ENCODE data around the gene BRIP1.
"Not testable (repeated sequence)": the region's sequence is repeated elsewhere in the genome, so short reads cannot be mapped to it uniquely, and the experiment has no call there.

The BRIP1 gene

DNA sequence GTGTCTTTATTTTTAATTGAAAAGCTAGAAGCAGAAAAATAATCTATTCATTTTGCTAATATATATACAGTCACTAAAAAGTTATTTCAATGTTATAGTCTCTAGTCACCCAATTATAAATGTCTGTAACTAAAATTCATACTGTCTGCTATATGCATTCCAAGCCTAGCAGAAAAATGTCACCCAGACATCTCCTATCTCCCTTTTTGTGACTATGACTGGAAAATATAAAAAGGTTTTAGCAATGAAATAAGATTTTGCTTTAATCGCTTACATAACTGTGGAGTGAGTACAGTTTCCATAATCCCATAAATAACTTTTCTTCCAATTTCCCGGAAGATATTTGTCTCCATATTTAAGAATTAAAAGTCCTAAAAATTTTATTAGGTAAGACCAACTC is 88.6 kb downstream of the BRIP1 start:
- DNase-seq (ENCODE audit: low read depth) = no peak
- H3K4me3 ChIP-seq (ENCODE audit: low read depth, low read length) = no peak overlapping the region

DNA sequence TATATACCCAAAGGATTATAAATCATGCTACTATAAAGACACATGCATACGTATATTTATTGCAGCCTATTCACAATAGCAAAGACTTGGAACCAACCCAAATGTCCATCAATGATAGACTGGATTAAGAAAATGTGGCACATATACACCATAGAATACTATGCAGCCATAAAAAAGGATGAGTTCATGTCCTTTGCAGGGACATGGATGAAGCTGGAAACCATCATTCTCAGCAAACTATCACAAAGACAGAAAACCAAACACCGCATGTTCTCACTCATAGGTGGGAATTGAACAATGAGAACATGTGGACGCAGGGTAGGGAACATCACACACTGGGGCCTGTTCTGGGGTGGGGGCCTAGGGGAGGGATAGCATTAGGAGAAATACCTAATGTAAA is 89.2 kb downstream of the BRIP1 start:
- H3K4me3 ChIP-seq (ENCODE audit: low read depth, low read length); DNase-seq (ENCODE audit: low read depth): not testable (repeated sequence)

DNA sequence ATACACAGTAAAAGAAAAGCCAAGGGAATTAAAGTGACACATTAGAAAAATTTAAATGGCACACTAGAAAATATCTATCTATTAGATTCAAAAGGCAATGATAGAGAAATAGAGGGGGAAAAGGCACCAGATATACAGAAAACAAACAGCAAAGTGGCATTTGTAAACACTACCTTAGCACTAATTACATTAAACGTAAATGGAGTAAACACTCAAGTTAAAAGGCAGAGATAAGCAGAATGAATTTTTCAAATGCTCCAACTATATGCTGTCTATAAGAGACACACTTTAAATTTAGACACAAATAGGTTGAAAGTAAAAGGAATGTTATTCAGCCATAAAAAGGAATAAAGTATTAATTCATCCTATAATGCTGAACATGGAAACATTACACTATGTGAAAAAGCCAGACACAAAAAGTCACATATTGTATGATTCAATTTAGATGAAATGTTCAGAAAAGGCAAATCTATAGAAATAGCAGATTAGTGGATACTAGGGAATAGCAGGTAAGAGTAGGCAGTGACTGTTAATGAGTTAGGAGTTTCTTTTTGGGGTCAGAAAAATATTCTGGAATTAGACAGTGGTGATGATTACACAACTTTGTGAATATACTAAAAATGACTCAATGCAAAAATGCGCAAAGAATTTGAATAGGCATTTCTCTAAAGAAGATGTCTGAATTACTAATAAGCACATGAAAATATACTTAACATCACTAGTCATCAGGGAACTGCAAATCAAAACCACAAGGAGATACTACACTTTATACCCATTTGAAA is 92.4 kb downstream of the BRIP1 start:
- H3K4me3 ChIP-seq (ENCODE audit: low read depth, low read length) = no peak overlapping the region
- DNase-seq (ENCODE audit: low read depth) = no peak

DNA sequence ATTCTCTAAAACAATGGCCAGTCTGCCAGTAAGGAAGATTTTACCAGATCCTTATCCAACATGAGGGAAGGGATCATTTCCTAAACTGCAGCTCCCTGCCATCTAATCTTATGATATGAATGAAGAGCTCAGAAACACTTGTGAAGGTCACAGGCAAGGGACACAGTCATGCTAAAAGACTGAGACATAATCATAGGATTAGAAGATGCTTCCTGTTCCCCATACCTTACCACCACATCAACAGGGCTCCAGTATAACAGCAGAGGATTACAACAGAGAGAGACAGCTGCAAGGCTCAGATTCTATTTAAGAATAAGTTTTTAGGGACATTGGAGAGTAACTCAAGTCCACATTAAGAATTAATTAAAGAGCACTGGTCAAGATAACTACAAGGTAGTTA is 93.3 kb downstream of the BRIP1 start:
- no peak overlapping the region for H3K4me3 ChIP-seq (ENCODE audit: low read depth, low read length)
- no peak for DNase-seq (ENCODE audit: low read depth)

DNA sequence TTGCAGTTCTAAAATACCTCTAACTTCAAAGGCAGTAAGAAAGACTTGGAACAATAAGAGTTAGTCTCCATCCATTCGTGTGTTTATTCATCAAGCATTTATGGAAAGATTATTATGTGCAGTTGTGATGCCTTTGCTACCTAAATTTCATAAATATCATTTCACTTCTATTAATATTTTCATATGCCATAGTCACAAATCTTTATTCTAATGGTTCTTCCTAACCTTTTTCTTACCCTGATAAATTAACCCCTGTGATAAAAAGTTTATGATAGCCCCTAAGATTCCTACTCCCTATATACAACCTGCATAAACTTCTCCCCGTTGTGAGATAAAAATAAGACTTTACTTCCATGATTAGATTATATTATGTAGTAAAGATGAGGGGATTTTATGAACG is 94.9 kb downstream of the BRIP1 start:
- no peak for DNase-seq (ENCODE audit: low read depth)

DNA sequence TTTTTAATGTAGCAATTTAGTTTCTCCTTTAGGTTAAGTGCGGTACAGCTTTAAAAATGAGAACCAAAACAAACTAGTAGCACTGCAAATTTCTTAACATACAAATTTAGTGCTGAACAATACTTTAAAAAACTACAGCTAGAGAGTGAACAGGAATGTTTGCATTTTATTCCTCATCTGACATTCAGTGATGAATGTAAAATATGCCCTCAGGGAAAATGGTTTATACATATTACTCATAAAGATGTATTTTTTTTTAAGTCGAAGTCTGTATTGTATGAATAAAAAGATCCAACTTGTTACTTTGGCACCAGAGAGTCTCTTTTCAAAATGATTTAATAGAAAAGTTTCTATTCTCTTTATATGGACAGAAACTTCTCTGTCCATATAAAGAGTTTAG is 96.8 kb downstream of the BRIP1 start:
- DNase-seq (ENCODE audit: low read depth) = no peak
- no peak overlapping the region for H3K4me3 ChIP-seq (ENCODE audit: low read depth, low read length)

More for the DNA sequence above, 94.9 kb downstream of the BRIP1 start:
- H3K4me3 ChIP-seq (ENCODE audit: low read depth, low read length) = no peak overlapping the region

DNA sequence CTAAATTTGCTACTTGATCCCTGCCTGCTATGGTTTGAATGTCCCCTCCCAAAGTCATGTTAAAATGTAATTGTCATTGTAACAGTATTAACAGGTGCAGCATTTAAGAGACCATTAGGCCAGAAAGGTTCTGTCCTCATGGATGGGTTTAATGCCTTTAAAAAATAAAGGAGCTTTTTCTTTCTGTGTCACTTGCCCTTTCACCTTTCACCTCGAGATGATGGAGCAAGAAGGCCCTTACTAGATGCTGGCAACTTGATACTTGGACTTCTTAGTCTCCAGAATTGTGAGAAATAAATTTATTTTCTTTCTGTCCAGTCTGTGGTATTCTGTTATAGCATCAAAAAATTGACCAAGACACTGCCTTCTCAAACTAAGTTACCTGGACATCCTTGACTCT is 98.5 kb downstream of the BRIP1 start:
- DNase-seq (ENCODE audit: low read depth) = no peak
- H3K4me3 ChIP-seq (ENCODE audit: low read depth, low read length) = no peak overlapping the region

DNA sequence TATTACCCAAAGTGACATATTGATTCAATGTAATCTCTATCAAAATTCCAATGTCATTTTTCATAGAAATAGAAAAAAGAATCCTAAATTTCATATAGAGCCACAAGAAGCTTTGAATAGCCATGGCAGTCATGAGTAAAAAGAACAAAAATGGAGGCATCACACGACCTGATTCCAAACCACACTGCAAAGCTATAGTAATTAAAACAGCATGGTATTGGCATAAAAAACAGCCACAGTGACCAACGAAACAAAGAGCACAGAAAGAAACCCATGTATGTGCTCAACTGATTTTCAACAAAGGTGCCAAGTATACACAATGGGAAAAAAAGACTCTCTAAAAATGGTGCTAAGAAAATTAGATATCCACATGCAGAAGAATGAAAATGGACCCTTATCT is 101.5 kb downstream of the BRIP1 start:
- no peak for DNase-seq (ENCODE audit: low read depth)
- no peak overlapping the region for H3K4me3 ChIP-seq (ENCODE audit: low read depth, low read length)

DNA sequence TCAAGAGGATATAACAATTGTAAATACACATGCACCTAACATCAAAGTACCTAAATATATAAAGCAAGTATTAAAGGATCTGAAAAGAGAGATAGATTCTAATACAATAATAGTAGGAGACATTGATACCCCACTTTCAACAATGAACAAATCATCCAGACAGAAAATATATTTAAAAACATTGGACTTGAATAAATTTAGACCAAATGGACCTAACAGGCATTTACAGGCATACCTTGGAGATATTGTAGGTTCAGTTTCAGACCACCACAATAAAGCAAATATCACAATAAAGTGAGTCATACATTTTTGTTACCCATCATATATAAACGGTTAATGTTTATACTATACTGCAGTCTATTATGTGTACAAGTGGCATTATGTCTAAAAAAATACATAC is 104.0 kb downstream of the BRIP1 start:
- H3K4me3 ChIP-seq (ENCODE audit: low read depth, low read length) = no peak overlapping the region
- no peak for DNase-seq (ENCODE audit: low read depth)

DNA sequence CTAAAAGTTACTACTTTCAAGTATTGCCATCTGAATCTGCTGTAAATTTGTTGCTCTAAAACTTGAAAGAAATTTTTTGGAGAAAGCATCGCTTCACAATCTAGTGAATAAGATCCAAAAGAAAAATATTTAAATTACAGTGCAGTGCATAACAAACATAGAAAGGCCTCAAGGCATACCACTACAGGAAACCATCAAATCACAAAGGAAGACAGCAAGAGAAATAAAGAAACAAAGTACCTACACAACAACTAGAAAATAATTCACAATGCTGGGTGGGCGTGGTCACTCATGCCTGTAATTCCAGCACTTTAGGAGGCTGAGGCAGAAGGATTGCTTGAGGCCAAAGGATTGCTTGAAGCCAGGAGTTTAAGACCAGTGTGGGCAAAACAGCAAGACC is 104.9 kb downstream of the BRIP1 start:
- no peak for DNase-seq (ENCODE audit: low read depth)
- H3K4me3 ChIP-seq (ENCODE audit: low read depth, low read length) = no peak overlapping the region

DNA sequence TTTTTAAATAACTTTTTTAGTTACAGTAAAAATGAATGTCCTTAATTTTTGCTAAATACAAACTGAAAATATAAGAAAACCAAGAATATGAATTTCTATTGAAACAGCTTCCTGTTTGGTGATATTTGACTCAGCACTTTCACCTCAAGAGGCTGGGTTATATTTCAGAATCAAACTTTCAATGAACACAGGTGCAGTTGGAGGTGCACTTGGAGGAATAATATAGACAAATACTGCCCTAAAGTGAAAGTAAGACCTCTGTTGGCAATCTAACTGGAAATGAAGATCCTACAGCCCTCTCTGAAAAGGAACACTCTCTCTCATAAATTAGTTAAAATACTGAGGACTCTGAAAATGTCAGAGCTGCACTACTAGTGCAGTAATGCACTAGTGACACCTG is 106.2 kb downstream of the BRIP1 start:
- no peak overlapping the region for H3K4me3 ChIP-seq (ENCODE audit: low read depth, low read length)
- DNase-seq (ENCODE audit: low read depth) = no peak

DNA sequence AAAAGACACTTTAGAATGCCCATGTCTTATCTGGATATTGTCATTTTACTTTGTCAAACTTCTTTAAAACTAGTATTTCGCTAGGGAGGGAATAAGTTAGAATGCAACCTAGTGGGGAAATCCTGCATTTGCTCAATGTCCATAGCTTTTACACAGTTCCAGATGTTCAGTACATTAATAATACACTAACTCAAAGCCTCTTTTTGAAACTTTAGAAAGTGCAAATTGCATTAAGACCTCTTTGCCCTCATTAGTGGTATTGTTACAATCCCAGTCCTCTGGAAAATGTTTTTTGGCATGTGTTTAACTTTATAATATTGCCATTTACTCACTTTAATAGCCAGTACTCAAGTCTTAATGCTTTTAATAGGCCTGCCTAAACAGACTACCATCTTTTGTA is 106.8 kb downstream of the BRIP1 start:
- H3K4me3 ChIP-seq (ENCODE audit: low read depth, low read length) = no peak overlapping the region
- DNase-seq (ENCODE audit: low read depth) = no peak

DNA sequence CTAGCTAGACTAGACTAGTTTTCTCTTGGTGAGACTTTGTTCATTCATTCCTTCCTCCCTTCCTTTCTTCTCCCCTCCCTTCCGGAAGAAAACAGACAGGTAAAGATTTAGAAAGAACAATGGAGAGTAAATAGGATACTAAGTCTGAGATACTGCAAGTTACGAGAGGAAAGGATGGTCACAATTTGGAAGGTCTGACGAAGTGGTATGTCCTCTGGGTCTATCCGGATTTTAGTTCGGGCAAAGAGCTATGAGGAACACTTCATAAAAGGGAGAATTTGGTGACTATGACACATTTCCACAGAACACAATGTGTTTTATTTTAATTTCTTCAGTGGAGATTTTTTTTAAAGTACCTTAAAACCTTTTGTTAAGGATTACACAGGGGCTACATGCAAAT is 107.7 kb downstream of the BRIP1 start:
- no peak for DNase-seq (ENCODE audit: low read depth)
- H3K4me3 ChIP-seq (ENCODE audit: low read depth, low read length) = no peak overlapping the region

DNA sequence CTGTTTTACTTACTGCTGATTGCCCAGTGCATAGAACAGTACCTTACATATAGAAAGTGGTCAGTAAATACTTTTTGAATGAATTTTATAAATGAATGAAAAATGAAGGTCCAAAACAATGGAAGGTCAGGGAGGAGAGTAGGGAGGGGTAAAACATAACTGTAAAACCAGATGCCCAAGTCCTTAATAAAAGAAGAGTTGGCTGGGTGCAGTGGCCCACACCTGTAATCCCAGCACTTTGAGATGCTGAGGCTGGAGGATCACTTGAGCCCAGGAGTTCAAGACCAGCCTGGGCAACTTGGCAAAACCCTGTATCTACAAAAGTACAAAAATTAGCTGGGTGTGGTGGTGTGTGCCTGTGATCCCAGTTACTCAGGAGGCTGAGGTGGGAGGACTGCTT is 108.2 kb downstream of the BRIP1 start:
- no peak for DNase-seq (ENCODE audit: low read depth)
- H3K4me3 ChIP-seq (ENCODE audit: low read depth, low read length) = no peak overlapping the region

DNA sequence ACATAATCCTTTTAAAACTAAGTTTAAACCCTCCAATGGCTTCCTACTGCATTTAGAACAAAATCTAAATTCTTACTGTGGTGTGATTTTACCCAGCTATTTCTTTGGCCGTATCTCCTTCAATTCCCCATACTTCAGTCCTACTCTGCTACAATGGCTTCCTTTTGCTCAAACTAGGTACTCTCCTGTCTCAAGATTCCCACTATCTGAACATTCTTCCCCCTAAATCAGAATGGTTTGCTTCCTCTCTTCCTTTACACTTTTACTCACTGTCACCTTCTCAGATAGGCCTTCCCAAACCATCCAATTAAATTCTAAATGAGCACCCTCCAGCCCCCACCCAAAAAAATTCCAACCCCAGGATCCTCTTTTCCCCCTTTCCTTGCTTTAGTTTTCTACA is 109.2 kb downstream of the BRIP1 start:
- no peak for DNase-seq (ENCODE audit: low read depth)
- H3K4me3 ChIP-seq (ENCODE audit: low read depth, low read length) = no peak overlapping the region

DNA sequence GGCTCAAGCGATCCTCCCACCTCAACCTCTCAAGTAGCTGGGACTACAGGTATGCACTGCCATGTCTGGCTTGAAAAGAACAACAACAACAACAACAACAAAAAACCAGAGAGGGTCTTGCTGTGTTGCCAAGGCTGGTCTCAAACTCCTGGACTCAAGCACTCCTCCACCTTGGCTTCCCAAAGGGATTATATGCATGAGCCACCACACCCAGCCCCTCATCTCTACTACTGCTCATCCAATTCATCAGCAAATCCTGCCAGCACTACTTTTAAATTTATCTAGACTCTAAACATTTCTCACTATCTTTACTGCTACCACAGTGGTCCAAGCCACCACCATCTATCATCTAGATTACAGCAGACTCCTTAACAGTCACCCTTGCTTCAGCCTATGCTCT is 109.6 kb downstream of the BRIP1 start:
- no peak for DNase-seq (ENCODE audit: low read depth)
- no peak overlapping the region for H3K4me3 ChIP-seq (ENCODE audit: low read depth, low read length)

DNA sequence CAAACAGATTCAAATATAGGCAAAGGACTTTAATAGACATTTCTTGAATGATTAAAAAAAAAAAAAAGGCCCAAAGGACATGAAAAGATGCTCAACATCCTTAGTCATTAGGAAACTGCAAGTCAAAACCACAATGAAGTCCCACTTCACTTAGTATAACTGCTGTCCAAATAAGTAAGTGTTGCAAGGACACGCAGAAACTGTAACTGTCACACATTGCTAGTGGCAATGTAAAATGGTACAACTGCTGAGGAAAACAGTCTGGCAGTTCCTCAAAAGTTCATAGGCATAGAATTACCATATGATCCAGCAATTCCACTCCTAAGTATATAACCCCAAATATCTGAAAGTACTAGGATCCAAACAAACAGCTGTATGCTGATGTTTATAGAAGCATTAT is 112.7 kb downstream of the BRIP1 start:
- no peak overlapping the region for H3K4me3 ChIP-seq (ENCODE audit: low read depth, low read length)
- DNase-seq (ENCODE audit: low read depth) = no peak

DNA sequence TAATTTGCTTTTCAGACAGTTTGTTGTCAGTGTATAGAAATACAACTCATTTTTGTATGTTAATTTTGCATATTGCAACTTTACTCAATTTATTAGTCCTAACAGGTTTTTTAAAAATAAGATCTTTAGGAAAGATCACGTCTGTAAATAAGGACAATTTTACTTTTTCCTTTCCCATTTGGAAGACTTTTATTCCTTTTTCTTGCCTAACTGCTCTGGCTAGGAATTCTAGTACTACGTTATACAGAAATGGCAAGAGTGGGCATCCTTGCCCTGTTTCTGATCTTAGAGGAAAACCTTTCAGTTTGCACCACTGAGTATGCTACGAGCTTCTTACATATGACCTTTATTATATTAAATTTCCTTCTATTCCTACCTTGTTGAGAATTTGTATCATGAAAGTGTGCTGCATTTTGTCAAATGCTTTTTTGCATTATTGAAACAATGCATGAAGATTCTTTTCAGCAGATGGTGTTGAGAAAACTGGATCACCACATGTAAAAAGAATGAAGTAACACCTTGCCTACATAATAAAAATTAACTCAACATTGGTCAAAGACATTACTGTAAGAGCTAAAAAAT is 113.4 kb downstream of the BRIP1 start:
- no peak overlapping the region for H3K4me3 ChIP-seq (ENCODE audit: low read depth, low read length)

DNA sequence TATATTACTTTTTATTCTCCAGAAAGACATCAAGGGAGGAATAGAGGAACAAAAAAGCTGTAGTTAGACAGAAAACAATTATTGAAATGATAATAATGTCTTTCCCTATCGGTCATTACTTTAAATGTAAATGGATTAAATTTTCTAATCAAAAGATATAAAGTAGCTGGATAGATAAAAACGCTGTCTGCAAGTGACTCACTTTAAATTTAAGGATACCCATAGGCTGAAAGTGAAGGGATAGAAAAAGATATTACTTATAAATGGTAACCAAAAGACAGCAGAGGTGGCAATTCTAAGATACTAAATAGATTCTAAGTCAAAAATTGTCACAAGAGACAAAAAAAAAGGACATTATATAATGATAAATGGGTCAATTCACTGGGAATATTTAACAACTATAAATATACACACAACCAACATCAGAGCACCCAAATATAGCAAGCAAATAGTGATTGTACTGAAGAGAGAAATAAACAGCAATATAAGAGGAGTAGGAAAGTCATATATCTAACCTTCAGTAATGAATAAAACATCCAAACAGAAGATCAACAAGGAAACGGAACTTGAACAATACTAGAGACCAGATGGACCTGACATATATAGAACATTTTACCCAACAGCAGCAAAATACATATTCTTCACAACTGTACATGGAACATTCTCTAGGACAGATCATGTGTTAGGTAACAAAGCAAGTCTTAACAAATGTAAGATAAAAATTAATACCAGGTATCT is 116.9 kb downstream of the BRIP1 start:
- DNase-seq (ENCODE audit: low read depth) = no peak
- H3K4me3 ChIP-seq (ENCODE audit: low read depth, low read length) = no peak overlapping the region

More for the DNA sequence above, 113.4 kb downstream of the BRIP1 start:
- DNase-seq (ENCODE audit: low read depth) = no peak

DNA sequence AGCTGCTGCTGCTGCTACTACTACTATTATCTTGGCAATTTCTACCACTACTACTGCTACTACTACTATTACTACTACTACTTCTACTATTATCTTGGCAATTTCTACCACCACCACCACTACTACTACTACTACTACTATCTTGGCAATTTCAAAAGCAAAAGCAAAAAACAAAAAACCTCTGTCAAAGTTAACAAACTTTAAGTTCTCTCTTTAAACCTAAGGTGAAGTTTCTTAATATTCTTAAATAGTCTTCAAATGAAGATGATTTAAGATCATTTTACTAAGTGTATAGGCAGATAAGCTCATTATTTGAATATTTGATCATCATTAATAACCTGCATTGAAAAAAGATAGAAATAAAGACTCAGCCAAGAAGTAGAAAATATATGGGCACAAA is 118.5 kb downstream of the BRIP1 start:
- DNase-seq (ENCODE audit: low read depth) = no peak

DNA sequence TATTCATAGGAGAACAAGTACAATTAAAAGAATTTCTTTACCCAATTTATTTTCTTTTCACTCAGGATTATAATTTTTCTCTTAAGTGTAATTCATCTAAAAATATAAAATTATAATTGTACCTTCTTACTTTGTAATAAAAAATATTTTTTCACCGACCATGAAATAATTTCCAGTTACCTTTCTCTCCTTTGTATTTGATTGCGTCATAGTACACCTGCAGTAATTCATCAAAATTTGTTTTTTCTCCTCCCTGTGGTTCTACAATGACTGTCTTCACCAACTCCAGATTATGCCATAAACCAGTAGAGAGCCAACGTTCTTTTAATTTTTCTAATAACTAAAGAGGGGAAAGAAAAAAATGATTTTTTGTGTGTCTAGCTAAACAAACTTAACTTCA is 119.1 kb downstream of the BRIP1 start:
- DNase-seq (ENCODE audit: low read depth) = no peak
- H3K4me3 ChIP-seq (ENCODE audit: low read depth, low read length) = no peak overlapping the region

More for the DNA sequence above, 118.5 kb downstream of the BRIP1 start:
- no peak overlapping the region for H3K4me3 ChIP-seq (ENCODE audit: low read depth, low read length)

Measured in skeletal muscle cell (primary cell).